NB4 (cell line): ENCODE measurements around the gene IDE.

Experiments used
- DNase-seq: peaks from one replicate; pipeline ENCODE4 v3.0.0; 2010; ENCODE audit warnings: low read depth
- H3K4me3 ChIP-seq: one replicate; pipeline ENCODE4 v1.5.1; 2011; ENCODE audit warnings: mild to moderate bottlenecking, low read depth, low read length, moderate library complexity
- CTCF ChIP-seq: IDR thresholded peaks from one replicate; pipeline ENCODE4 v1.5.1; 2012; ENCODE audit warnings: low read depth, low read length
- MAX ChIP-seq: IDR thresholded peaks from 2 replicates; pipeline ENCODE4 v1.6.1; 2011; ENCODE audit warnings: low read depth, low read length
- MYC ChIP-seq: IDR thresholded peaks from 2 replicates; pipeline ENCODE4 v1.6.1; 2011; ENCODE audit warnings: low read depth, low read length
- POLR2A ChIP-seq: IDR thresholded peaks from 2 replicates; pipeline ENCODE4 v1.6.1; 2011; ENCODE audit warnings: mild to moderate bottlenecking; ENCODE audit not compliant: insufficient read length; ENCODE audit errors: extremely low read depth

The IDE gene

GRCh38 chr10:92569071-92569470, 4.8 kb downstream of the IDE start:
- no peak overlapping the region for H3K4me3 ChIP-seq
- DNase-seq: no peak
- TF ChIP-seq MAX (no peak), MYC (no peak), CTCF (no peak), POLR2A (no peak)

- no peak overlapping the region for H3K4me3 ChIP-seq
- peak; percentile 36 for DNase-seq
- no peak for TF ChIP-seq MYC
- no peak for TF ChIP-seq MAX
- TF ChIP-seq CTCF: no peak
- no peak for TF ChIP-seq POLR2A
Measured at GRCh38 chr10:92567952-92568600, 5.8 kb downstream of the IDE start.

- no peak overlapping the region for H3K4me3 ChIP-seq
- DNase-seq: no peak
- TF ChIP-seq MAX (no peak), MYC (no peak), POLR2A (no peak), CTCF (no peak)
Measured at GRCh38 chr10:92562424-92562823, 11.5 kb downstream of the IDE start.

- no peak overlapping the region for H3K4me3 ChIP-seq
- DNase-seq: no peak
- TF ChIP-seq CTCF: no peak
- no peak for TF ChIP-seq POLR2A
Measured at GRCh38 chr10:92559046-92559445, 14.8 kb downstream of the IDE start.

GRCh38 chr10:92553959-92554358, 19.9 kb downstream of the IDE start:
- no peak overlapping the region for H3K4me3 ChIP-seq
- TF ChIP-seq MYC: no peak
- TF ChIP-seq POLR2A: no peak
- no peak for TF ChIP-seq MAX
- no peak for TF ChIP-seq CTCF
- DNase-seq: no peak

GRCh38 chr10:92552310-92552709, 21.6 kb downstream of the IDE start:
- DNase-seq: peak; percentile 25
- TF ChIP-seq MYC (no peak), CTCF (peak; percentile 29)
- no peak overlapping the region for H3K4me3 ChIP-seq
